Hindlimb muscle (tissue), 1 donor: ENCODE results near the gene OR5D13. TPM values are rescaled to one million over a fixed set of nuclear protein-coding genes. Genes with fewer than 3 reads are reported as not detected.

Experiments used
- DNase-seq: peaks from one replicate; pipeline ENCODE4 v3.0.0-alpha.2; 2013
- polyA plus RNA-seq: library from polyadenylated mRNA; unstranded; fragments of 120-200 nt; gene quantifications from one replicate; pipeline ENCODE4 v1.2.1, GENCODE V29; 2013; ENCODE audit not compliant: insufficient read length

OR5D13 gene
- not detected for polyA plus RNA-seq

GRCh38 chr11:55773138-55773537 is at the start of gene OR5D13:
OR5D13 (plus strand) TSS chr11:55773438; CDS start chr11:55773438, 0 bp downstream.
- DNase-seq = no peak

- no peak for DNase-seq
Observed at GRCh38 chr11:55726715-55727324, 46.4 kb upstream of the OR5D13 start.

- DNase-seq = no peak
Observed at GRCh38 chr11:55732936-55733335, 40.3 kb upstream of the OR5D13 start.

- DNase-seq = no peak
Observed at GRCh38 chr11:55791606-55792005, 18.4 kb downstream of the OR5D13 start.

- no peak for DNase-seq
Observed at GRCh38 chr11:55793321-55793720, 20.1 kb downstream of the OR5D13 start.

- DNase-seq = no peak
Observed at GRCh38 chr11:55795256-55795655, 22.0 kb downstream of the OR5D13 start, which contains the start of gene OR5D14. OR5D14 (plus strand) TSS chr11:55795556; CDS start chr11:55795556, 0 bp downstream.

GRCh38 chr11:55806248-55806647 is 33.0 kb downstream of the OR5D13 start:
- no peak for DNase-seq

GRCh38 chr11:55811067-55811466 is 37.8 kb downstream of the OR5D13 start, which contains the start of gene OR5L1:
OR5L1 (plus strand) TSS chr11:55811367; CDS start chr11:55811467, 100 bp downstream.
- no peak for DNase-seq

- no peak for DNase-seq
Observed at GRCh38 chr11:55819330-55819729, 46.1 kb downstream of the OR5D13 start, which contains the start of gene OR5D18. OR5D18 (plus strand) TSS chr11:55819630; CDS start chr11:55819630, 0 bp downstream.

Other genes with a start within 250 kb of the OR5D13 start
- not detected for gene OR4C15, start 219.0 kb upstream of the OR5D13 start, polyA plus RNA-seq
- not detected for gene OR4C16, start 201.3 kb upstream of the OR5D13 start, polyA plus RNA-seq
- not detected for gene OR4C11, start 165.8 kb upstream of the OR5D13 start, polyA plus RNA-seq
- gene OR4P4, start 138.3 kb upstream of the OR5D13 start, polyA plus RNA-seq = 0.15 TPM
- not detected for gene OR4S2, start 125.1 kb upstream of the OR5D13 start, polyA plus RNA-seq
- gene OR4C6, start 111.2 kb upstream of the OR5D13 start, polyA plus RNA-seq = not detected
- not detected for gene OR5D14, start 22.1 kb downstream of the OR5D13 start, polyA plus RNA-seq
- gene OR5L1, start 37.9 kb downstream of the OR5D13 start, polyA plus RNA-seq = not detected
- not detected for gene OR5D18, start 46.2 kb downstream of the OR5D13 start, polyA plus RNA-seq
- not detected for gene OR5L2, start 53.8 kb downstream of the OR5D13 start, polyA plus RNA-seq
- not detected for gene OR5D16, start 65.3 kb downstream of the OR5D13 start, polyA plus RNA-seq
- gene TRIM51, start 109.9 kb downstream of the OR5D13 start, polyA plus RNA-seq = not detected
- gene OR5W2, start 141.1 kb downstream of the OR5D13 start, polyA plus RNA-seq = not detected
- not detected for gene OR5I1, start 163.0 kb downstream of the OR5D13 start, polyA plus RNA-seq
- not detected for gene OR10AG1, start 196.5 kb downstream of the OR5D13 start, polyA plus RNA-seq
- not detected for gene OR5F1, start 221.2 kb downstream of the OR5D13 start, polyA plus RNA-seq